NCI-H1930 (cell line): ENCODE results near the gene BAHCC1.

Experiments used
- DNase-seq, 2 experiments: peaks; one replicate each; lab custom pipeline; 2025; lab: John Stamatoyannopoulos, UW

BAHCC1 gene

GRCh38 chr17:81493198-81494038 lies 98.2 kb downstream of the BAHCC1 start:
- DNase-seq = no peak

GRCh38 chr17:81494626-81495377 lies 99.5 kb downstream of the BAHCC1 start:
- DNase-seq = peak in 1 of 2 experiments; percentile 49

GRCh38 chr17:81498953-81499600 lies 103.8 kb downstream of the BAHCC1 start:
- DNase-seq = no peak

- DNase-seq = no peak
Measured at GRCh38 chr17:81499601-81499970, 104.3 kb downstream of the BAHCC1 start.

GRCh38 chr17:81500047-81500446 lies 104.8 kb downstream of the BAHCC1 start:
- no peak for DNase-seq

GRCh38 chr17:81502471-81503017 lies 107.3 kb downstream of the BAHCC1 start:
- DNase-seq = no peak

GRCh38 chr17:81503619-81504018 lies 108.4 kb downstream of the BAHCC1 start:
- DNase-seq = no peak

- no peak for DNase-seq
Measured at GRCh38 chr17:81508639-81509206, 113.5 kb downstream of the BAHCC1 start.

GRCh38 chr17:81509207-81509971 lies 114.1 kb downstream of the BAHCC1 start:
- DNase-seq = no peak

- DNase-seq = no peak
Measured at GRCh38 chr17:81509972-81510784, 114.9 kb downstream of the BAHCC1 start.

- no peak for DNase-seq
Measured at GRCh38 chr17:81510785-81511553, 115.7 kb downstream of the BAHCC1 start.

GRCh38 chr17:81511554-81511803 lies 116.2 kb downstream of the BAHCC1 start:
- DNase-seq = no peak

- DNase-seq = no peak
Measured at GRCh38 chr17:81511804-81512561, 116.7 kb downstream of the BAHCC1 start.

- peak; percentile 88 to 96 for DNase-seq
Measured at GRCh38 chr17:81512562-81513371, 117.5 kb downstream of the BAHCC1 start, which contains the start of gene ACTG1. TSS of gene ACTG1 (minus strand) at chr17:81512799. CDS start at chr17:81512354, 445 bp downstream.

GRCh38 chr17:81513372-81513752 lies 118.1 kb downstream of the BAHCC1 start:
- DNase-seq = peak; percentile 68 to 83

- peak; percentile 65 to 83 for DNase-seq
Measured at GRCh38 chr17:81513753-81514488, 118.7 kb downstream of the BAHCC1 start.

- no peak for DNase-seq
Measured at GRCh38 chr17:81514489-81514738, 119.2 kb downstream of the BAHCC1 start.
